Sciatic nerve (tissue), 2 donors: Measurements from ENCODE around the gene SGPP2. TPM values are rescaled to one million over a fixed set of nuclear protein-coding genes. Genes with fewer than 3 reads are reported as not detected.
"Not testable (repeated sequence)": the region's sequence is repeated elsewhere in the genome, so short reads cannot be mapped to it uniquely, and the experiment has no call there.

ENCODE experiments used
- ATAC-seq: fragments of 200-7000 bp; cut with Tn5 transposase; one replicate; pipeline ENCODE4 v1.9.1; 2020; ENCODE audit warnings: mild to moderate bottlenecking, moderate library complexity
- DNase-seq: peaks from one replicate; pipeline ENCODE4 v3.0.0-alpha.2; 2020; ENCODE audit warnings: low spot score
- intact Hi-C: fragments of 100-400 bp; cut with DNase I; formaldehyde crosslinking; loops from one replicate; pipeline ENCODE4 v1.14.2; 2022
- total RNA-seq: library from RNA; stranded (reverse); fragmentation: NEBNext Ultra II Directional; extraction: Animal tissue kit (Norgen Biotek cat#: 25700); gene quantifications from one replicate; pipeline ENCODE4 v1.2.1, GENCODE V29; 2021
- donor health status: DM: no; HTN: no; CAD: no.
- donor health status: DM: no; HTN: no; CAD: no.

Gene SGPP2
- total RNA-seq, 1 donor from 2014 or later, result 0.53 TPM

DNA sequence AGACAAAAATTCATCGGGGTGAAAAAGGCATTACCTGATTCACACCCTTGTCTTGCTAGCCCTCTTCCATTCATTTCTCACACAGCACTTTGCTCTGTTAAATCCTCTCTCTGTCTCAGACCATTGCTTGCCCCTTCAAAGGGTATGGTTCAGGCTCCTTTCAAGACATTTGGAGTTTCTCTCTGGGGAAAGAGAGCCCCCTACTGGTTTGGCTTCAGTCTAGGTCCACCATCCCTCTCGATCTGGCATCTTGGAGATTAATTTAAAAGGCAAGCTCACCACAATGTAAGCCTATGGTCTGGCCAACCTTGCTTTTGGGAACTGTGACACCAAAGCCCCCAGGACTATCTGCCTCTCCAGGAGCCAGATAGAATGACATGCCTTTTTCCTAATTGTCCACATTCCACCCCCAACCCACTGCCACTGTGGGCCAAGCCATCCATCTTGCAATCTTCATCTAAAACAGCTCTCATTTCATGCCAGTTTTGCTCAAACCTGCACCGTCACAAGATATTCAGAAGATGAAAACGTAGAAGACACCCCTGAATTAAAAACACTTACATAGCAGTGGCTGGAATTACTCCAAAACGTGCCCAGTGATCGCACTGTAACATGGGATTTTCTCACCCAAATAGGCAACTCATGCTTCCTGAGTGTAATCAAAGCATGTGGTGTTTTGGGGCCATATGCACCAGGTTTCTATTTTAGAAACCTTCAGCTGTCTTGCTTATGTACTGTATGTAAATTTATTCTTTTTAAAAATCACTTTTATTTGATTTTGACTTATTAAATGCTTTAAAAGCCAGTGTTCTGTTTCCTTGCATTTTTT, 137.7 kb downstream of the SGPP2 start:
- ATAC-seq, result peak; percentile 59
- DNase-seq, result no peak
- intact Hi-C loops, result no loop called here

DNA sequence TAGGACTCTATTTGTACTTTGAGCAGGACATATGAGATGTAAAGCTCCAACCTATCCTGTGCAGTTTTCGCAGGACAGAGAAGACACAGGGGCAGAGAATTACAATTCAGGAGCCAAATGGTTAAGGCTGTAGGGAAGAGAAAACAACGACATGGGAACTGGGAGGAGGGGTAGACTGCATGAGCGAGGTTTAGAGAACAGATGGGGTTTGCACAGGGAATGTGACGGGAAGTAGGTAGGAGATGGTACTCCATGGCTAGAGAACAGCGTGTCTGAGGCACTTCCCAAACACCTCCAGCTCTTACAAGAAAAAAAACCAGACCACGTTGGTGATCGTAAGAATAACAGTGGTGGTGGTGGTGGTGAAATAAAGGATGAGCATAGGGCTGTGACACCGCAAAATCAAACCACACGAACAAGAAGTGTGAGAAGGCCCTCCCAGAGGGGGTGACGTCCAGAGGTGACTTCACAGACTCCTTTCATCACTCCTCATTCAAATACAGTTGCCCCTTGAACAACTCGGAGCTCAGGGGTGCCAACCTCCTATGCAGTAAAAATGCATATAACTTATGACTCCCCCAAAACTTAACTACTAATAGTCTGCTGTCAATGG, 138.9 kb downstream of the SGPP2 start:
- no peak for DNase-seq
- ATAC-seq, result no peak
- intact Hi-C loops, result no loop called here

DNA sequence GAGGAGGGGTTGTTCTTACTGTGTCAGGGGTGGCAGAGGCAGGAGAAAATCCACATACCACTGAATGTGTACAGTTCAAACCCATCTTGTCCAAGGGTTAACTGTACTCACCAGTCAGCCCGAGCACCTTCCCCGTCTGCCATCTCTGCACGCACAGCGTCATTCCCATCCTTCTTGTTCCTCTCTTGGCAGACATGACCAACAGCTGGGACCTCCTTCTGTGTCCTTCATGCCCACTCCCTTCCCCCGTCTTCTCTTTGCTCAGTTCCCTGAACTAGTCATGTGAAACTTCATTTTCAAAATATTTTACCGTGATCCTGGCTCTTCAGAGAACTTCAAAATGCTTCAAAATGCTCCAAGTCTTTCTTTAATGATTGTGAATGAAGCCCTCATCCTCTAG, 139.6 kb downstream of the SGPP2 start:
- no peak for DNase-seq
- ATAC-seq, result no peak
- intact Hi-C loops, result no loop called here

DNA sequence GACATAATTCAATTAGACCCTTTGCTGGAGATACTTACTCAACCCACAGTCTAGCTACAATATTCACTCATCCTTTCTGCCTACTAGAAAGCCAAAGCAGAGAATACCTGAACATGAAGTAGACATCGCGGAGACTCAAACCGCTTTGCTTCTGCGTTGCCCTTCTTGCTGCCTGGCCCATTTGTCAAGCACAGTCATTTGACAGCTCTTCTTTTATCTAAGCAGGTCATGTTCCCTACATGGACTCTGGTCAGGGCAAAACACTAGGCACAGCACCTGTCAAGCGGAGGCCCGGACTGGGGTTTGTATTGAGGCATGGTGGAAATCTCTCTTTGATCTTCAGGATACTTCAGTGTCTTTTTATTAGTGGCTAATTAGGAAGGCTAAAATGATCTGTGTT, 141.9 kb downstream of the SGPP2 start:
- intact Hi-C loops, result no loop called here
- DNase-seq (no peak), ATAC-seq (no peak)

DNA sequence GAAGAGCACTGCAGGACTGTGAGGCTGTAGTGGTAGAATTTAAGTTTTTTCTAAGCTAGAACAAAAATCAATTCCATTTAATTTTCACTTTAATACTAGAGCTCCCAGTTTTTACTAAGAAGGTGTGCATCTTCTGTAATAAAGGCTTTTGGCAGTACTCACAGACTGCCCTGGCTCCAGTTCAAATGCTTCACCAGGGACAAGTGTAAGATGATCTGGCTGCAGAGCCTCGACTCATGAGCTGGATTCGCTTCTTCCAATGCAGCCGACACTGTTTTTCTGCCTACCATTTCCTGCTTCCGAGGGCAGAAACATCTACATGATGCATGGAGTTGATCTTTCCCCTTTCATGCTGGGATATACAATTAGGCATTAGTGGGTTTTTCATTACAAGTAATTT, 144.5 kb downstream of the SGPP2 start:
- peak; percentile 49 for ATAC-seq
- intact Hi-C loops, result no loop called here
- DNase-seq, result peak; percentile 71

DNA sequence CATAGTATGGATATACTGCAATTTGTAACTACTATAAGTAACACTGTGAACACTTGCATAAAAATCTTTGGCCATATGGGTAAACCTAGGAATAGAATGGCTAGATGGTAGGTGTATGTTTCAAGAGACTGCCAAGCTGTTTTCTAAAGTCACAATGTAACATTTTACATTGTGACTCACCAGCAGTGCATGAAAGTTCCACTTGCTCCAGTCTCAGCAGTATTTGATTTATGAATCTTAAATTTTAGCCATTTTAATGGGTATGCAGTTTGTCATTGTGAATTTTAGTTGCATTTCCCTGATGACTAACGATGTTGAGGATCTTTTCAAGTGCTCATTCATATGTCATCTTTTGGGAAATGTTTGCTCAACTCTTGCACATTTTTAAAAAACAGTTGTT, 145.5 kb downstream of the SGPP2 start:
- intact Hi-C loops, result no loop called here
- DNase-seq, result no peak
- ATAC-seq, result no peak

DNA sequence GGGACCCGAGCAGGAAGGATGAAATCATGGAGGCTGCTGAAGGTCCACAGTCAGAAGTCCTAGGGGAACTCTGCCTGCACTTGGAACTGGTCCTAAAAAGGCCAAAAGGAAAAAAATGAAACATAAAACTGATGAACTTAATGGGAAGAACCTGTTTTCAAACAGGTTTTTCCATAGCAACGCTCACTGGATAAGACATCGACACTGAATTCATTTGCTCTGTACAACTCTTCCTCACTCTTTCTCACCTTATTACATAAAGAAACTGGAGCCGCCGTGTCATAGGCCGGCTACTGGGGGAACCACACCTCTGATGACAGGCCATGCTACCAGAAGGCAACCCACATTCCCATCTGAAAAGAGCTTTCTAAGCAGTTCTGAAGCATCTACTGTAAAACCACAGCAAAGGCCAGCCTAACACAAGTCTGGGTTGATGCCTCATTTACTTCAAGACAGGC, 147.9 kb downstream of the SGPP2 start:
- intact Hi-C loops, result no loop called here
- DNase-seq (no peak), ATAC-seq (peak; percentile 63)

DNA sequence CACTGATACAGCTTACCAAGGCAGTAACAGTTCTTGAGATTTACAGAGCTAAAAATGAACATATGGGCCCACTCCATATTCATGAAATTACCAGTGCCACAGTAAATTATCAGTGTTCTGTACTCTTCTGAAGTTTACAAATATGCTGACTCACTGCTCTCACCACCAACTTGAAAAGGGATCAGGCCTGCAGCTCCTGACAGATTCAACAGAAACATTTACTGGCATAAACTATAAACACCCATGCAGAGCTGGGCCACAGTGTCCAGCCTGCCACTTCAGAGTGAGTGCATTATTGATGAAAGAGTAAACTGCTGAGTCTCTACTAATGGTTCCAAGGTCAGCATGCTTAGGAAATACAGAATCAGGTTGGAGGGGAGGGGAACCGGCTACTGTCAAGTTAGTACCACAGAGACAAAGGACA, 148.4 kb downstream of the SGPP2 start:
- ATAC-seq (peak; percentile 72), DNase-seq (no peak)
- intact Hi-C loops, result no loop called here

DNA sequence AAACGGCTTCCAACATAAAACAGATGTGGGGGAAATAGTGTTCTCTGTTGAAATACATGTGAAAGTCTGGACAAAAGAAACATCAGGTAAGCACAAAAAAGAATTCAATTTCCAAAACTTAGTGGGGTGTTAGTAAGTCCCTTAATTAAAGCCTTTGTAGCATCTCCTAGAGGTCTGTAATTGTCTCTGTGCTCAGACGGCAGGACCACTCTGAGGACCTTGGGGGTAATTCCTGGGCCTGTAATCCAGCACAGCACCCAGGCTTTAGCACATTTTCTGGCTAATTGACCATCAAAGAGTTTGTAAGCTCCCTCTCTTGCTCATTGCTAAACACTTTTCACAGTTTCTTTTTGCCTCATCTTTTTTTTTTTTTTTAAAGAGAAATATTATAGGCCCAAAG, 151.3 kb downstream of the SGPP2 start:
- intact Hi-C loops, result no loop called here
- ATAC-seq (no peak), DNase-seq (no peak)

DNA sequence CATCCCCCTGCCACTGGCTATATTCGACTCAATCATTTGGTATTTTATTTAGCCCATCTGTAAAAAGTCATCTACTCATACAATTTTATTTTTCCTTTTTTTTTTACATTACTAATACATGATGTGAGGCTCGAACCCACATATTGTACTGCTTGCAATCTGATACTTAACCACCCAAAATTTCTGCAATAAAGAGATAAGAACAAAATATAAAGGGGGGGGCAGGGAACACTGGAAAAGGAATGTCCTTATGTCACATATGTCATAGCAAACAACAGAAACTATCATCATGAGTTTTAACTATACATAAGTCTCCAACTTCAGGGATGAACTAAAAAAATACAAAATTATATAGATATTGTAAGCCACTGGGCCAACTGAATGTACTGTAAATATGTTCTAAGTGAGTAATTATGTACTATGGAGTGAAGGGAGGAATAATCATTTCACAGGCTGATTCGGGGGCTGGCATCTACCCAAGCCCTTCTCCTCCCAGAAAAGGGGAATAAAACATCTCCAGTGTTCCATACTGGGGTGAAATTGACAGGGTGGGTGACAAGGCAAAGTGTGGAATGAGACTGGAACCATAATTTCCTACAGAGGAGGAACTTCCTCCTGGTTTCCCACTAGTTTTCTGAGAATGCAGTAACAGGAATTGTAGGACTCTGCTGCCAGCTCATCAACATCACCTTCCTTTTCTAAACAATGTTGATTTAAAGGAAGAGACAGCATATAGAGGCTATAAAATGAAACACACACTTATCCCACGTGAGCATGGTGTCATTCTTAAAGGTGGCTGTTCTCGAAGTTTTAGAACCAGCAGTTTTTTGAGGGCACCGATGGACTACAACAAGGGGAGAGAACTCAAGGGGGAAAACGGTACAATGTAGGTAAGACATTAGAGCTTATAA, 152.1 kb downstream of the SGPP2 start:
- no peak for DNase-seq

DNA sequence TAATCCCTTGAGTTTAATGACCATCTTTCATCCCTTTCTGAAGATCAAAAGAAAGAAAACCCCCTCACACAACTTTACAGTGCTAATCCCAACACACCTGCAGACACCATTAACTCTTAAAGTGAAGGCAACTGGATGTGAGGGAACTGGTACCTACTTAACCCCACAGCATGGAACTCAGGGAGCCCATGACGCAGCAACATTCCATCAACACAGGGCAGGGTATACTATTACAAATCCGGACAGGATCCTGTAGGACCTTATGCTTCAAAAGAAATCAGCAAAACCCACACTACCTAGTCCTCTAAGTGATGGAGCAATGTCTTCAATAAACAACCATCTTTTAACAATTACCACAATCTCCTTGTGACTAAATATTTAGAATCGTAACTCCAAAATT, 153.0 kb downstream of the SGPP2 start:
- no peak for DNase-seq
- intact Hi-C loops, result no loop called here
- ATAC-seq, result no peak

More for the DNA sequence above, 152.1 kb downstream of the SGPP2 start:
- intact Hi-C loops, result no loop called here
- ATAC-seq, result no peak

DNA sequence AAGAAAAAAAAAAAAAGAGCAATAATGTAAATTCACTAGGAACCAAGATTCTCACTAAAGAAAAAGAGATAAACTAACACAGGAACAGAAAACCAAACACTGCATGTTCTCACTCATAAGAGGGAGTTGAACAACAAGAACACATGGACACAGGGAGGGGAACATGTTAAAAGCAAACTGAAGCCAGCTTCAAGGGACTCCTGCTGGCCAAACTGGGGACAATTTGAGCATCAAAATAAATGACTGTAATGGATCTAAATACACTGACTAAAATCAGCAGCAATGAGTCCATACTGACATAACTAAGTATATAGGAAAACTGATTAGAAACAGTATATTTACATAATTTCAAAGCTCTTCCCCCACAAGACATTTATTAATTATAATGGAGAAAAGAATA, 158.6 kb downstream of the SGPP2 start:
- DNase-seq, result no peak
- no peak for ATAC-seq
- intact Hi-C loops, result no loop called here

DNA sequence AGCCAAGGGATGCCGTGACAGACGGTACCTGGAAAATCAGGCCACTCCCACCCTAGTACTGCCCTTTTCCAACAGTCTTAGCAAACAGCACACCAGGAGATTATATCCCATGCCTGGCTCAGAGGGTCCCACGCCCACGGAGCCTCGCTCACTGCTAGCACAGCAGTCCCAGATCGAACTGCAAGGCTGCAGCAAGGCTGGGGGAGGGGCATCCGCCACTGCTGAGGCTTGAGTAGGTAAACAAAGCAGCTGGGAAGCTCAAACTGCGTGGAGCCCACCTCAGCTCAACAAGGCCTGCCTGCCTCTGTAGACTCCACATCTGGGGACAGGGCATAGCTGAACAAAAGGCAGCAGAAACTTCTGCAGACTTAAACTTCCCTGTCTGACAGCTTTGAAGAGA, 160.2 kb downstream of the SGPP2 start:
- intact Hi-C loops, ATAC-seq, DNase-seq: not testable (repeated sequence)

DNA sequence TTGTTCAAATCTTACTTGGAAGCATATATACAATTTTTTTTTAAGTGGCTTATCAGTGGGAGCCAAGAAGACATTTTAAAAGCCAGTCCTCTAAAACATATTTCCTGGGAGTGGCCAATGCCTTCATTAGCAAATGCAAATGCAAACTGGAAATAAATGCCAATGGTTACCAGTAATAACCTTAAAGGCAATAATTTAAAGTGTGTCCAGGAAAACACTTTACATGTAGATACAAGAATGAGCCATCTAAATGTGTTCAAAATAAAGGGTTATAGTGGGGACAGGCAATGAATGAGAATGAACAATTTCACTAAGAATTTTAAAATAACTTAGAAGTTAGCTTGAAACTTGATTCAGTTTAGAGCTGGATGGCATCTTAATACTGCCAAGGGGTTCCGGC, 167.3 kb downstream of the SGPP2 start:
- no peak for DNase-seq
- intact Hi-C loops, result no loop called here
- ATAC-seq, result no peak

DNA sequence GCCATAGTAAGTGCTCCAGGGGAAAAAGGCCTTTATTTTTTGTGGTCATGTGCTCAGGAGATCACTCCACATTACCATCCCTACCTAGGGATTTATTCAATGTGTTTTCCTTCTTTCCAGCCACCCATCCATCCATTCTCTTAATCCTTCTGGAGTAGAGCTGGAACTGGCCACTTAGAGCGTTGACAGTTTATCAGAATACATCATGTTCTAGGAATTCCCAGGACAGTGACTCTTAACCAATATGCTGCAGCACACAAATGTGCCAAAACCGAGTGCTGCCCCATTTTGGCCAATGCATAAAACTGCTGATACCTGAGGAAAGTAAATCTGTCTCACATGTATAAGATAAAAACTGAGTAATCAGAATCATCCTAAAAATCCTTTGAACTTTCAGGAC, 167.8 kb downstream of the SGPP2 start:
- ATAC-seq (no peak), DNase-seq (no peak)
- intact Hi-C loops, result no loop called here

DNA sequence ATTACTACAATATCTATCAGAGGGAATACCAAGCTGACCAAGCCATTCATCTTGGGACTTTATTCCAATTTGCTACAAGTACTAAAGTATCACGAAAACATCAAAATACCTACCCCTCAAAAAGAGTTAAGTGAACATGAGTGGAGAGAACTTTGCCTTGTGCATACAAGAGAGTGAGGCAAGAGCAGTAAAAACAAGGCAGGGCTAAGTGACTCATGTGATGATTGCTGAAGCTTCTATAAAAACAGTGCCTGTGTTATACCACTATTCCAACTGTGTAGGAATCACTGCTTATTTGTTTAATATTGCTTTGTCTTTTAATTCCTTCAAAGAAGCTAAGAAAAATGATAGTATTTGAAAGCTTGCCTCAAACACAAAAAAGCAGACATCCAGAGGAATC, 170.3 kb downstream of the SGPP2 start:
- DNase-seq (no peak), ATAC-seq (no peak)
- intact Hi-C loops, result no loop called here

DNA sequence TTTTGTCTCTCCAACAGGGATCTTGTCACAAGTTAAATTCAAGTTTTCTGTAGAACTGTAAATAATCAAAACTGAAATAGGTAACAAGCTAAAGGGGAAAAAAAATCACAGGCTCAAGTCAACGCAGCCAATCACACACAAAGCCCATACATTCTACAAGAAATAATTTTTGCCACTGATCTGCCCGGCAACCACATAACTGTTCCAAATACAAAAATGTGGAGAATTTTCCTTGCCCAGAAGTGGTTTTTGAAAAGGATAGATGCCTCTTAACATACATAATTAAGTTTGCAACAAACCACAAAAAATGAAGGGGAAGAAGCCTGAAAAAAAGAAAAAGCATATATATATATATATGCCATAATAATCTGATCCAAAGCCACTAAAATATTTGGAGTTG, 171.2 kb downstream of the SGPP2 start:
- ATAC-seq (no peak), DNase-seq (no peak)
- intact Hi-C loops, result no loop called here

DNA sequence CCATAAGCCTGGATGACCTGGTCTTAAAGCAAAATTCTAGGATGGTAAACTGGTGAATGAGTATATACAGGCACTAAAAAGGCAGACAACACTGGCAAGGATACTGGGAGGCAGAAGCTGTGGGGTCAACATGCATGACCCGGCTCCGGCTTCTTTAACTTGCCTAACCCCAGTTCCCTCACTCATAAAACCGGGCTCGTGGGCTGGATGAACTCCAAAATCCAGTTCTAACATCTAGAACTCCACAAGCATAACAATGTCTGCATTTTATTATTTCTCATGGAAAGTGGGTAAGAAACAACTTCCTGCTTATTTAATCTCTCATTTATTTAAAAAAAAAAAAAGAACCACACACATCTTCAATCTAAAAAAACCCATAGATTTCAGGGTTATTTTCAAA, 174.3 kb downstream of the SGPP2 start:
- intact Hi-C loops, result no loop called here
- DNase-seq (no peak), ATAC-seq (no peak)

DNA sequence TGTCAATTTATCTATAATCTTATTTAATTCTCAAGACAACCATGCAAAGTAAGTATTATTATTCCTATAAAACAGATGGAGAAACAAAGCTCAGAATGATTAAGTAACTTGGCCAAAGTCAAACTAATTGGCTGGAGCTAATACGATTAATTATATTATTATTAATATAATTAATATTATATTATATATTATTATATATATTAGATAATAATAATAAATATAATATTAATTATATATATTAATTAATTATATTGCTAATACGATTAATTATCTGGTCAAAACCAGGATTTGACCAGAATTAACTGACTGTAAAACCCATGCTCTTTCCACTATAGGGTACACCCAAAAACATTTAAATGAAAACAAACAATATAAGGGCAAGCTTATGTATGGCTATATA, 179.2 kb downstream of the SGPP2 start:
- DNase-seq, result no peak
- no peak for ATAC-seq

More for the DNA sequence above, 179.2 kb downstream of the SGPP2 start:
- intact Hi-C loops, result no loop called here
